ENCODE results near the gene LHFPL6. TPM values are rescaled to one million over a fixed set of nuclear protein-coding genes. Genes with fewer than 3 reads are reported as not detected.

The LHFPL6 gene
- total and polyA plus RNA-seq, 2 experiments from 2014 or later = 7.8 to 9.5 TPM

- H3K27me3 Mint-ChIP-seq (ENCODE audit: insufficient read depth, low read depth, poor library complexity) = peaks cover 6% of the 10 kb centered on the region
- Histone ChIP-seq H3F3A (replicated peaks; ENCODE audit: low read depth) (no peaks in the 10 kb centered on the region; the same call in 1 of the 2 replicates), H4K20me1 (replicated peaks; ENCODE audit: insufficient read depth) (no peaks in the 10 kb centered on the region), H3K36me3 (ENCODE audit: insufficient read depth) (no peaks in the 10 kb centered on the region), H3K27ac (ENCODE audit: low read depth) (no peak overlapping the region), H3K4me3 (no peak overlapping the region), H3K4me2 (no peak overlapping the region), H3K4me1 (ENCODE audit: insufficient read depth) (peaks cover 30% of the 10 kb centered on the region), H3K9me2 (ENCODE audit: insufficient read depth) (no peaks in the 10 kb centered on the region), H2AFZ (no peak overlapping the region), H3K27me3 (ENCODE audit: insufficient read depth) (peaks cover 4% of the 10 kb centered on the region; the same call in 1 of the 2 replicates), H3K79me2 (replicated peaks; ENCODE audit: insufficient read depth) (no peaks in the 10 kb centered on the region)
- H3K4me3 Mint-ChIP-seq = no peak overlapping the region
- no peak for ATAC-seq
- no peaks in the 10 kb centered on the region; the same call in 1 of the 3 replicates for H3K9me3 Mint-ChIP-seq
- H3K36me3 Mint-ChIP-seq (ENCODE audit: low read depth) = no peaks in the 10 kb centered on the region; the same call in 2 of the 3 replicates
- no peak for DNase-seq (ENCODE audit: low spot score)
- H3K27ac Mint-ChIP-seq = no peak overlapping the region
- no peak for TF ChIP-seq ZNF462 (CRISPR knock-in tag; IDR thresholded peaks at IDR 0.05)
- no peak for TF ChIP-seq POLR2AphosphoS5 (IDR thresholded peaks at IDR 0.05; ENCODE audit: low read depth)
- no peak for TF ChIP-seq ETS1 (IDR thresholded peaks at IDR 0.05)
- no peak for TF ChIP-seq STAT1 (IDR thresholded peaks at IDR 0.05; ENCODE audit: unreplicated experiment)
- no peak for TF ChIP-seq NANOG (IDR thresholded peaks at IDR 0.05; ENCODE audit: borderline replicate concordance)
- no peak for TF ChIP-seq ZNF114 (CRISPR knock-in tag; IDR thresholded peaks at IDR 0.05)
- no peak for TF ChIP-seq EZH2phosphoT487 (IDR thresholded peaks at IDR 0.05; ENCODE audit: unreplicated experiment)
- TF ChIP-seq EZH2 (IDR thresholded peaks at IDR 0.05; ENCODE audit: low read depth, unreplicated experiment) = no peak
- TF ChIP-seq CREB1 (CRISPR knock-in tag; IDR thresholded peaks at IDR 0.05; ENCODE audit: low read depth) = no peak
- no peak for TF ChIP-seq ZNF331 (CRISPR knock-in tag; IDR thresholded peaks at IDR 0.05; ENCODE audit: low read depth)
- TF ChIP-seq, protein P1, sequence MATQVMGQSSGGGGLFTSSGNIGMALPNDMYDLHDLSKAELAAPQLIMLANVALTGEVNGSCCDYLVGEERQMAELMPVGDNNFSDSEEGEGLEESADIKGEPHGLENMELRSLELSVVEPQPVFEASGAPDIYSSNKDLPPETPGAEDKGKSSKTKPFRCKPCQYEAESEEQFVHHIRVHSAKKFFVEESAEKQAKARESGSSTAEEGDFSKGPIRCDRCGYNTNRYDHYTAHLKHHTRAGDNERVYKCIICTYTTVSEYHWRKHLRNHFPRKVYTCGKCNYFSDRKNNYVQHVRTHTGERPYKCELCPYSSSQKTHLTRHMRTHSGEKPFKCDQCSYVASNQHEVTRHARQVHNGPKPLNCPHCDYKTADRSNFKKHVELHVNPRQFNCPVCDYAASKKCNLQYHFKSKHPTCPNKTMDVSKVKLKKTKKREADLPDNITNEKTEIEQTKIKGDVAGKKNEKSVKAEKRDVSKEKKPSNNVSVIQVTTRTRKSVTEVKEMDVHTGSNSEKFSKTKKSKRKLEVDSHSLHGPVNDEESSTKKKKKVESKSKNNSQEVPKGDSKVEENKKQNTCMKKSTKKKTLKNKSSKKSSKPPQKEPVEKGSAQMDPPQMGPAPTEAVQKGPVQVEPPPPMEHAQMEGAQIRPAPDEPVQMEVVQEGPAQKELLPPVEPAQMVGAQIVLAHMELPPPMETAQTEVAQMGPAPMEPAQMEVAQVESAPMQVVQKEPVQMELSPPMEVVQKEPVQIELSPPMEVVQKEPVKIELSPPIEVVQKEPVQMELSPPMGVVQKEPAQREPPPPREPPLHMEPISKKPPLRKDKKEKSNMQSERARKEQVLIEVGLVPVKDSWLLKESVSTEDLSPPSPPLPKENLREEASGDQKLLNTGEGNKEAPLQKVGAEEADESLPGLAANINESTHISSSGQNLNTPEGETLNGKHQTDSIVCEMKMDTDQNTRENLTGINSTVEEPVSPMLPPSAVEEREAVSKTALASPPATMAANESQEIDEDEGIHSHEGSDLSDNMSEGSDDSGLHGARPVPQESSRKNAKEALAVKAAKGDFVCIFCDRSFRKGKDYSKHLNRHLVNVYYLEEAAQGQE (IDR thresholded peaks at IDR 0.05; ENCODE audit: unreplicated experiment) = no peak
- TF ChIP-seq JUNB (IDR thresholded peaks at IDR 0.05; ENCODE audit: unreplicated experiment) = no peak
- H3K4me1 Mint-ChIP-seq = peaks cover 24% of the 10 kb centered on the region
Observed at GRCh38 chr13:39353988-39354387, 249.0 kb downstream of the LHFPL6 start.

All from GM23338 (cell line).